Measurements from ENCODE around the gene ACOT7. TPM values are rescaled to one million over a fixed set of nuclear protein-coding genes. Genes with fewer than 3 reads are reported as not detected.

The ACOT7 gene
- total and polyA plus RNA-seq, 2 donors from 2014 or later: 23.0 to 135 TPM

- DNase-seq: peak; percentile 84 to 94 (median 92)
- Histone ChIP-seq H3K4me1 (ENCODE audit: control insufficient read depth in 2 of 3, insufficient read depth in 2 of 3, low read depth in 1 of 3, low read length in 3 of 3) (peaks cover 0 to 4% (median 0%) of the 10 kb centered on the region in 3 donors), H3K27ac (ENCODE audit: low read depth in 2 of 2, low read length in 2 of 2) (no peak overlapping the region), H3K36me3 (ENCODE audit: control insufficient read depth in 2 of 3, insufficient read depth in 3 of 3, low read length in 3 of 3) (no peaks in the 10 kb centered on the region), H3K9ac (ENCODE audit: low read length in 3 of 3) (no peak overlapping the region), H3K4me3 (ENCODE audit: low read length in 3 of 3) (no peak overlapping the region), H3K9me3 (ENCODE audit: control insufficient read depth in 2 of 3, insufficient read depth in 1 of 3, low read length in 3 of 3) (no peaks in the 10 kb centered on the region), H3K27me3 (ENCODE audit: control insufficient read depth, insufficient read depth, low read length) (peaks cover 22% of the 10 kb centered on the region)
- intact Hi-C loops (cut with DNase I): loop anchor here (10.0 kb wide), 1 partner anchor 192 kb away; no protein-coding TSS in a partner anchor
- TF ChIP-seq CTCF (IDR thresholded peaks at IDR 0.05; ENCODE audit: borderline replicate concordance, extremely low read depth, insufficient read depth): peak; percentile 97
- no peak for FAIRE-seq
These were observed 146.8 kb downstream of the ACOT7 start for GRCh38 chr1:6246497-6247467.

- Histone ChIP-seq H3K4me1 (ENCODE audit: control insufficient read depth in 2 of 3, insufficient read depth in 2 of 3, low read depth in 1 of 3, low read length in 3 of 3) (peaks cover 0 to 4% (median 0%) of the 10 kb centered on the region in 3 donors), H3K27me3 (ENCODE audit: control insufficient read depth, insufficient read depth, low read length) (peaks cover 27% of the 10 kb centered on the region)
These were observed 147.6 kb downstream of the ACOT7 start for GRCh38 chr1:6245869-6246496.

More at GRCh38 chr1:6245869-6246496, 147.6 kb downstream of the ACOT7 start:
- DNase-seq (peak in 3 of 5 donors; percentile 15 to 88 (median 84)), FAIRE-seq (no peak)
- no peaks in the 10 kb centered on the region for H3K36me3 ChIP-seq (ENCODE audit: control insufficient read depth in 2 of 3, insufficient read depth in 3 of 3, low read length in 3 of 3)
- no peak overlapping the region for H3K27ac ChIP-seq (ENCODE audit: low read depth in 2 of 2, low read length in 2 of 2)
- no peak overlapping the region for H3K9ac ChIP-seq (ENCODE audit: low read length in 3 of 3)
- no peaks in the 10 kb centered on the region for H3K9me3 ChIP-seq (ENCODE audit: control insufficient read depth in 2 of 3, insufficient read depth in 1 of 3, low read length in 3 of 3)
- H3K4me3 ChIP-seq (ENCODE audit: low read length in 3 of 3): no peak overlapping the region
- intact Hi-C loops (cut with DNase I): loop anchor here (10.0 kb wide), 1 partner anchor 191 kb away; no protein-coding TSS in a partner anchor
- TF ChIP-seq CTCF (IDR thresholded peaks at IDR 0.05; ENCODE audit: borderline replicate concordance, extremely low read depth, insufficient read depth): no peak

Data from kidney (tissue), 14 donors.